BJ (cell line): ENCODE measurements around the gene MALRD1. TPM values are rescaled to one million over a fixed set of nuclear protein-coding genes. Genes with fewer than 3 reads are reported as not detected.

Source experiments
- CTCF ChIA-PET: fragments of 350-600 bp; formaldehyde crosslinking; extraction: SDS; loops from one replicate; lab custom pipeline; 2021; ENCODE audit warnings: antibody characterized with exemption, inconsistent platforms; lab: Yijun Ruan, JAX
- POLR2A ChIA-PET: fragments of 300-600 bp; sonication (Branson Sonifier 250); formaldehyde crosslinking; extraction: SDS; loops from one replicate; lab custom pipeline; 2021; ENCODE audit warnings: antibody characterized with exemption; lab: Charles Lee
- DNase-seq: peaks from one replicate; pipeline ENCODE4 v3.0.0-alpha.2; 2011; ENCODE audit warnings: low read depth
- H3K27me3 ChIP-seq: 2 replicates; pipeline ENCODE4 v1.6.0; 2011; ENCODE audit warnings: low read length; ENCODE audit not compliant: control insufficient read depth, insufficient read depth
- H3K36me3 ChIP-seq: 2 replicates; pipeline ENCODE4 v1.5.1; 2011; ENCODE audit warnings: low read length; ENCODE audit not compliant: control insufficient read depth, insufficient read depth
- H3K4me3 ChIP-seq: 2 replicates; pipeline ENCODE4 v1.5.1; 2011; ENCODE audit warnings: low read depth, mild to moderate bottlenecking, control low read depth, low read length
- polyA plus RNA-seq: library from polyadenylated mRNA; depleted of rRNA; stranded (reverse); fragments of >200 nt; gene quantifications from 2 replicates; pipeline ENCODE4 v1.2.3, GENCODE V29; 2011
- TF ChIP-seq, protein P1 (sequence below): IDR thresholded peaks from 2 replicates; pipeline ENCODE4 v1.5.1; 2011; ENCODE audit warnings: low read depth, mild to moderate bottlenecking, control low read depth, inconsistent platforms, low read length, moderate library complexity; ENCODE audit not compliant: insufficient read depth

Gene MALRD1
- polyA plus RNA-seq, 1 experiment: not detected

DNA sequence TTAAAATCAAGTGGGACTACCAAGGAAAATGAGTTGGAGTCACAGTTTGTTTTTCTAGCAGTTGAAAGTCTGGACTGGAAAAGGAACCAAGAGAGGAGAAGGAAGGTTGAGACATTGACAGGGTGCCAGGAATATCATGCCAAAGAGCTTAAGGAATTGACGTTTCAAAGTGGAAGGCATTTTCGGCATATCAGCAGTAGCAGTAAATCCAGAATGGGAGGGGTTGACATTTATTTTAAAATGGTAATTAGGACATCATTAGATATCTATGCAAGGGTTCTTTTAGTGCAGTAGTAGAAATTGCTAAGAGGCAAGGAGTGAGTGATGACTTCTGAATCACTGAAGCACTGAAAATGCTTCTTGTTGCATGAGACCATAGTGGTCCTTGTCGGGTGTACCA lies 431.8 kb downstream of the MALRD1 start:
- no peak for DNase-seq
- H3K27me3 ChIP-seq: no peaks in the 10 kb centered on the region
- ChIA-PET CTCF (no interaction called here), POLR2A (no interaction called here)
- no peaks in the 10 kb centered on the region for H3K36me3 ChIP-seq
- TF ChIP-seq, protein P1, sequence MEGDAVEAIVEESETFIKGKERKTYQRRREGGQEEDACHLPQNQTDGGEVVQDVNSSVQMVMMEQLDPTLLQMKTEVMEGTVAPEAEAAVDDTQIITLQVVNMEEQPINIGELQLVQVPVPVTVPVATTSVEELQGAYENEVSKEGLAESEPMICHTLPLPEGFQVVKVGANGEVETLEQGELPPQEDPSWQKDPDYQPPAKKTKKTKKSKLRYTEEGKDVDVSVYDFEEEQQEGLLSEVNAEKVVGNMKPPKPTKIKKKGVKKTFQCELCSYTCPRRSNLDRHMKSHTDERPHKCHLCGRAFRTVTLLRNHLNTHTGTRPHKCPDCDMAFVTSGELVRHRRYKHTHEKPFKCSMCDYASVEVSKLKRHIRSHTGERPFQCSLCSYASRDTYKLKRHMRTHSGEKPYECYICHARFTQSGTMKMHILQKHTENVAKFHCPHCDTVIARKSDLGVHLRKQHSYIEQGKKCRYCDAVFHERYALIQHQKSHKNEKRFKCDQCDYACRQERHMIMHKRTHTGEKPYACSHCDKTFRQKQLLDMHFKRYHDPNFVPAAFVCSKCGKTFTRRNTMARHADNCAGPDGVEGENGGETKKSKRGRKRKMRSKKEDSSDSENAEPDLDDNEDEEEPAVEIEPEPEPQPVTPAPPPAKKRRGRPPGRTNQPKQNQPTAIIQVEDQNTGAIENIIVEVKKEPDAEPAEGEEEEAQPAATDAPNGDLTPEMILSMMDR: no peak
- H3K4me3 ChIP-seq: no peak overlapping the region

DNA sequence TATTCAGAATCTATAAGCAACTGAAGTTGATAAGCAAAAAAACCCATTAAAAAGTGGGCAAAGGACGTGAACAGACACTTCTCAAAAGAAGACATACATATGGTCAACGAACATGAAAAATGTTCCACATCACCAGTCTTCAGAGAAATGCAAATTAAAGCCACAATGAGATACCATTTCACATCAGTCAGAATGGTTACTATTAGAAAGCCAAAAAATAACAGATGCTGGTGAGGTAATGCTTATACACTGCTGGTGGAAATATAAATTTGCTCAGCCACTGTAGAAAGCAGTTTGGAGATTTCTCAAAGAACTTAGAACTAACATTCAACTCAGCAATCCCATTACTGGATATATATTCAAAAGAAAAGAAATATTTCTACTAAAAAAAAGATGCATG lies 434.8 kb downstream of the MALRD1 start:
- ChIA-PET POLR2A (no interaction called here), CTCF (no interaction called here)
- TF ChIP-seq, protein P1: no peak
- no peak for DNase-seq
- Histone ChIP-seq H3K36me3 (no peaks in the 10 kb centered on the region), H3K4me3 (no peak overlapping the region), H3K27me3 (no peaks in the 10 kb centered on the region)

DNA sequence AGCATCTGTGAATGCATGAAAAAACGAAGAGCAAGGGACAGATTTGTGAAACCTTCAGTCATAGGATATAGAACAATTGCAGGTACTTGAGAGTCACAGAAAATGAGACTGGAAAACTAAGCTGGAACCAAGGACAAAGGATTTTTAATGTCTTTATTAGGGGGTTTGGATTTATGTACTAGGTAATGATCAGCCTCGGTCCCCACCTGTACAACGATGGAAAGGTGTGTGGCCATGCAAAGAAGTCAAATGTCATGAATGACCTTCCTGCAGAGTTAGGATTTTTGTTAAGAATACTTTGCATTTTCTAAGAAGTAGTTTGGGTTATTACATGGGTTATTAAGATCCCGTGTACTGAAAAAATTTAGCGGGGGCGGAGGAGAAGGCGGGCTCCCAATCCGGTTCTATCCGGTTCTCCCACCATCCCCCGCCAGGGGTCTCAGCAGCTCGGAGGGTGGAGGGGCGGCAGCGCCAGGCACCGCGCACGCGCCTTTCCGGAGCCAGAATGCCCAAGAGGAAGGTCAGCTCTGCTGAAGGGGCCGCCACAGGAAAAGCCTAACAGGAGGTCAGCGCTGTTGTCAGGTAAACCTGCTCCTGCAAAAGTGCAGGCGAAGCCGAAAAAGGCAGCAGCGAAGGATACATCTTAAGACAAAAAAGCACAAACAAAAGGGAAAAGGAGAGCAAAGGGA lies 440.1 kb downstream of the MALRD1 start:
- CTCF ChIA-PET: interaction anchor here (0.6 to 0.9 kb wide), 2 partner anchors 12 to 16 kb away, joined by 3 to 4 read pairs; no protein-coding TSS in a partner anchor
- no peak for DNase-seq

DNA sequence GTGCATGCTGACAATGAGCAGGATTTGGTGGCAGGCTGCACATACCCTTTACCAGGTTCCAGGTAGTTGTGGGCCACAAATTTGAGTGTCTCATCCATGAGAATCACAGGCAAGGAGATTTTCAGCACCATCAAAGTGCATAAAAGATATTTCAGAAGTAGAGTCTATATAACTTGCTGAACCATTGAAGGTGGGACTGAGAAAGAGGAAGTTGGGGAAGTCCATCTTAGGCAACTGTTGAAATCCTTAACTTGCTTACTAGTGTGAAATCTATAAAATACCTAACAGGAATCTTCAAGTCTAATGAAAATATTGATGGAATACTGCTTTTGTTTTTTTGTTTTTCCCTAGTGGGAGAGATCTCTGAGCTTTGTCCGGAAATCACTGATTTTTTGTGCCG lies 442.6 kb downstream of the MALRD1 start:
- TF ChIP-seq, protein P1: no peak
- H3K27me3 ChIP-seq: no peaks in the 10 kb centered on the region
- CTCF ChIA-PET: no interaction called here
- POLR2A ChIA-PET: no interaction called here
- no peak for DNase-seq
- no peak overlapping the region for H3K4me3 ChIP-seq
- H3K36me3 ChIP-seq: no peaks in the 10 kb centered on the region

More for the DNA sequence above, 440.1 kb downstream of the MALRD1 start:
- TF ChIP-seq, protein P1: no peak
- no peaks in the 10 kb centered on the region for H3K36me3 ChIP-seq
- POLR2A ChIA-PET: no interaction called here
- no peak overlapping the region for H3K4me3 ChIP-seq
- H3K27me3 ChIP-seq: no peaks in the 10 kb centered on the region

DNA sequence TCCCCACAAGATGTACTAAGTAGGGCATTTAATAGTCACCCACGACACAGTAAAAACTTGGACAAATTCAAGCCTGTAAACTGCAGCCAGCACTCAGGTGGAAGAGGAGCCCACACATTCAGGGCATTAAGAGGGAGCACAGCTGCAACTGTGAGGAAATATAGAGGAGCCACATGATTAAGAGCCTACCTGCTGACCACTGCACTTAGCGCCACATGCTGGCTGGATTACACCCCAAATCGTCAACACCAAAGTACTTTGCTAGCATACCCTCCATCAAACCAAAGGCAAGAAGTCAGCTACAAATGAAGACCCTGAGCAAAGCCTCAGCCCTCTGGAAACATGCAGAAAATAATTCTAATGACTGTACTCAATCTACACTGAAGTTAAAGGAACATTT lies 445.3 kb downstream of the MALRD1 start:
- POLR2A ChIA-PET: no interaction called here

More for the DNA sequence above, 445.3 kb downstream of the MALRD1 start:
- CTCF ChIA-PET: interaction anchor here (0.7 kb wide), 1 partner anchor 436 kb away, joined by 3 read pairs; no protein-coding TSS in a partner anchor
- no peak for DNase-seq
- H3K36me3 ChIP-seq: no peaks in the 10 kb centered on the region
- H3K4me3 ChIP-seq: no peak overlapping the region
- no peaks in the 10 kb centered on the region for H3K27me3 ChIP-seq
- TF ChIP-seq, protein P1: no peak
